Measurements from ENCODE around the gene REPIN1. TPM values are rescaled to one million over a fixed set of nuclear protein-coding genes. Genes with fewer than 3 reads are reported as not detected.
"Not testable (repeated sequence)": the region's sequence is repeated elsewhere in the genome, so short reads cannot be mapped to it uniquely, and the experiment has no call there.

The REPIN1 gene
- total and polyA plus RNA-seq, 2 donors, result 25.2 to 76.7 TPM

GRCh38 chr7:150379441-150380379 lies 11.1 kb downstream of the REPIN1 start:
- Histone ChIP-seq H3K4me1 (ENCODE audit: insufficient read depth) (no peaks in the 10 kb centered on the region), H3K36me3 (ENCODE audit: insufficient read depth) (no peaks in the 10 kb centered on the region), H3K4me3 (ENCODE audit: low read depth, low read length) (peak overlapping the region; percentile 83), H3K27ac (ENCODE audit: low read depth) (peak overlapping the region; percentile 44)
- DNase-seq (ENCODE audit: extremely low spot score), result no peak
- WGBS, result 1% methylated on average over 52 of the region's 52 CpGs

- WGBS, result 78% methylated on average over 11 of the region's 11 CpGs
- no peak overlapping the region for H3K27ac ChIP-seq (ENCODE audit: low read depth)
Observed at GRCh38 chr7:150380463-150380862, 11.8 kb downstream of the REPIN1 start.

GRCh38 chr7:150381096-150381495 lies 12.5 kb downstream of the REPIN1 start:
- H3K36me3 ChIP-seq (ENCODE audit: insufficient read depth), result no peaks in the 10 kb centered on the region
- no peak overlapping the region for H3K4me3 ChIP-seq (ENCODE audit: low read depth, low read length)
- 72% methylated on average over 9 of the region's 9 CpGs for WGBS
- no peak for DNase-seq (ENCODE audit: extremely low spot score)
- no peaks in the 10 kb centered on the region for H3K4me1 ChIP-seq (ENCODE audit: insufficient read depth)
- no peak overlapping the region for H3K27ac ChIP-seq (ENCODE audit: low read depth)

More at GRCh38 chr7:150380463-150380862, 11.8 kb downstream of the REPIN1 start:
- no peaks in the 10 kb centered on the region for H3K4me1 ChIP-seq (ENCODE audit: insufficient read depth)
- DNase-seq (ENCODE audit: extremely low spot score), result no peak
- no peaks in the 10 kb centered on the region for H3K36me3 ChIP-seq (ENCODE audit: insufficient read depth)
- no peak overlapping the region for H3K4me3 ChIP-seq (ENCODE audit: low read depth, low read length)

- WGBS, result 91% methylated on average over 1 of the region's 1 CpG
- no peak for DNase-seq (ENCODE audit: extremely low spot score)
- H3K4me1 ChIP-seq (ENCODE audit: insufficient read depth), result no peaks in the 10 kb centered on the region
Observed at GRCh38 chr7:150381785-150382122, 13.1 kb downstream of the REPIN1 start.

GRCh38 chr7:150382123-150382843 lies 13.7 kb downstream of the REPIN1 start:
- no peaks in the 10 kb centered on the region for H3K4me1 ChIP-seq (ENCODE audit: insufficient read depth)
- no peaks in the 10 kb centered on the region for H3K36me3 ChIP-seq (ENCODE audit: insufficient read depth)
- DNase-seq (ENCODE audit: extremely low spot score), result no peak
- no peak overlapping the region for H3K27ac ChIP-seq (ENCODE audit: low read depth)
- 84% methylated on average over 20 of the region's 20 CpGs for WGBS
- H3K4me3 ChIP-seq (ENCODE audit: low read depth, low read length), result no peak overlapping the region

More at GRCh38 chr7:150381785-150382122, 13.1 kb downstream of the REPIN1 start:
- Histone ChIP-seq H3K36me3 (ENCODE audit: insufficient read depth) (no peaks in the 10 kb centered on the region), H3K27ac (ENCODE audit: low read depth) (no peak overlapping the region), H3K4me3 (ENCODE audit: low read depth, low read length) (no peak overlapping the region)

GRCh38 chr7:150382844-150383225 lies 14.2 kb downstream of the REPIN1 start:
- Histone ChIP-seq H3K4me3 (ENCODE audit: low read depth, low read length) (no peak overlapping the region), H3K27ac (ENCODE audit: low read depth) (no peak overlapping the region), H3K36me3 (ENCODE audit: insufficient read depth) (no peaks in the 10 kb centered on the region), H3K4me1 (ENCODE audit: insufficient read depth) (no peaks in the 10 kb centered on the region)
- DNase-seq (ENCODE audit: extremely low spot score), result no peak
- 65% methylated on average over 4 of the region's 4 CpGs for WGBS

- H3K36me3 ChIP-seq (ENCODE audit: insufficient read depth), result no peaks in the 10 kb centered on the region
- H3K4me1 ChIP-seq (ENCODE audit: insufficient read depth), result no peaks in the 10 kb centered on the region
- WGBS, result 73% methylated on average over 22 of the region's 22 CpGs
- no peak for DNase-seq (ENCODE audit: extremely low spot score)
- no peak overlapping the region for H3K27ac ChIP-seq (ENCODE audit: low read depth)
- no peak overlapping the region for H3K4me3 ChIP-seq (ENCODE audit: low read depth, low read length)
Observed at GRCh38 chr7:150383710-150384397, 15.2 kb downstream of the REPIN1 start.

GRCh38 chr7:150384406-150385301 lies 16.0 kb downstream of the REPIN1 start:
- Histone ChIP-seq H3K4me3 (ENCODE audit: low read depth, low read length) (no peak overlapping the region), H3K36me3 (ENCODE audit: insufficient read depth) (no peaks in the 10 kb centered on the region), H3K4me1 (ENCODE audit: insufficient read depth) (no peaks in the 10 kb centered on the region), H3K27ac (ENCODE audit: low read depth) (no peak overlapping the region)
- DNase-seq (ENCODE audit: extremely low spot score), result no peak
- 87% methylated on average over 15 of the region's 15 CpGs for WGBS

GRCh38 chr7:150385302-150385723 lies 16.7 kb downstream of the REPIN1 start:
- Histone ChIP-seq H3K27ac (ENCODE audit: low read depth) (no peak overlapping the region), H3K36me3 (ENCODE audit: insufficient read depth) (no peaks in the 10 kb centered on the region), H3K4me1 (ENCODE audit: insufficient read depth) (no peaks in the 10 kb centered on the region), H3K4me3 (ENCODE audit: low read depth, low read length) (no peak overlapping the region)
- DNase-seq (ENCODE audit: extremely low spot score), result no peak
- WGBS, result 81% methylated on average over 14 of the region's 14 CpGs

GRCh38 chr7:150385884-150386283 lies 17.3 kb downstream of the REPIN1 start:
- H3K36me3 ChIP-seq (ENCODE audit: insufficient read depth); H3K4me3 ChIP-seq (ENCODE audit: low read depth, low read length); DNase-seq (ENCODE audit: extremely low spot score); H3K27ac ChIP-seq (ENCODE audit: low read depth); H3K4me1 ChIP-seq (ENCODE audit: insufficient read depth): not testable (repeated sequence)
- 65% methylated on average over 6 of the region's 6 CpGs for WGBS

- Histone ChIP-seq H3K27ac (ENCODE audit: low read depth) (no peak overlapping the region), H3K36me3 (ENCODE audit: insufficient read depth) (no peaks in the 10 kb centered on the region), H3K4me3 (ENCODE audit: low read depth, low read length) (no peak overlapping the region), H3K4me1 (ENCODE audit: insufficient read depth) (no peaks in the 10 kb centered on the region)
- no peak for DNase-seq (ENCODE audit: extremely low spot score)
- WGBS, result 75% methylated on average over 7 of the region's 7 CpGs
Observed at GRCh38 chr7:150388306-150388705, 19.7 kb downstream of the REPIN1 start.

GRCh38 chr7:150388709-150389531 lies 20.3 kb downstream of the REPIN1 start:
- DNase-seq (ENCODE audit: extremely low spot score), result no peak
- Histone ChIP-seq H3K36me3 (ENCODE audit: insufficient read depth) (no peaks in the 10 kb centered on the region), H3K4me3 (ENCODE audit: low read depth, low read length) (no peak overlapping the region), H3K27ac (ENCODE audit: low read depth) (no peak overlapping the region), H3K4me1 (ENCODE audit: insufficient read depth) (no peaks in the 10 kb centered on the region)
- 57% methylated on average over 20 of the region's 20 CpGs for WGBS

Measured in urinary bladder (tissue), 4 donors.